ENCODE measurements around the gene IMMP2L. TPM values are rescaled to one million over a fixed set of nuclear protein-coding genes. Genes with fewer than 3 reads are reported as not detected.
A peak's percentile ranks its signal among the peaks of the same experiment; 100 is the strongest.

The IMMP2L gene
- polyA plus RNA-seq, 1 donor from 2014 or later = 23.2 TPM

DNA sequence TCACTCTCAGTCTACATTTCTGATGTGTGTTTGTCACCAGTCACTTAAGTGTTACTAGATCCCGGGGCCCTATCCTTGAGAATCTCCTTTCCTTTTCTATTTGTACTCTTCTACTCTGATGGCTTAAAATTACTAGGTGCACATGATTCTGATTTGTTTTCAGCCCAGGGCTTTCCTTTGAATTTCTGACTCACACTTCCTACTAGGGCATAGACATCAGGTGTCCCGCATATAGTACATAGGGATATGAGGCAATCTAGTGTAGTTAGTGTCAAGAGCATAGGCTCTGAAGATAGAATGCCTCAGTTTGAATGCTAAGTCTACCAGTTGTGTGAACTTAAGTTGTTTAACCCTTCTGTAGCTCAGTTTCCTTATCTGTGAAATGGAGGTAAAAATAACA, 520.7 kb downstream of the IMMP2L start:
- Mint-ChIP-seq H3K4me1 (peaks cover 0 to 4% (median 0%) of the 10 kb centered on the region in 3 donors), H3K36me3 (no peaks in the 10 kb centered on the region), H3K27ac (no peak overlapping the region), H3K4me3 (no peak overlapping the region), H3K27me3 (no peaks in the 10 kb centered on the region), H3K9me3 (no peaks in the 10 kb centered on the region)

DNA sequence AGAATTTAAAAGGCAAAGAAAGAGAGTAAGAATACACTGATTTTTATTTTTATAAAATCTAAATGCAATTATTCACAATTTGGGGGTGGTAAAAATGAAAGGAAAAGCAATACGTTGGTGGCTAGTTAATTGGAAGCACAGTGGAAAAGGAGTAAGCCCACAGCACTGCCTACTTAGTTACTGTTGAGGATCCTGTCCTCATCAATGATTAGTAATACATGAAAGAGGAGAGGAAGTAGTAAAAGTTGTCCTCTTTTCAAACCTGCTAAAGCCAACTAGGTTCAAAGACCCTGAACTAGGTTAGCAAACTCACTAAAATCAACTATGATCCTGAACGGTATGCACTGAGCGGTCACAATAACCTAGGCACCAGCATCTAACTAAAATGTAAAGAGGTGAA, 524.1 kb downstream of the IMMP2L start:
- no peaks in the 10 kb centered on the region for H3K36me3 Mint-ChIP-seq
- no peaks in the 10 kb centered on the region for H3K27me3 Mint-ChIP-seq
- no peak overlapping the region for H3K27ac Mint-ChIP-seq
- no peaks in the 10 kb centered on the region for H3K9me3 Mint-ChIP-seq
- peaks cover 0 to 4% (median 0%) of the 10 kb centered on the region in 3 donors for H3K4me1 Mint-ChIP-seq
- no peak overlapping the region for H3K4me3 Mint-ChIP-seq

DNA sequence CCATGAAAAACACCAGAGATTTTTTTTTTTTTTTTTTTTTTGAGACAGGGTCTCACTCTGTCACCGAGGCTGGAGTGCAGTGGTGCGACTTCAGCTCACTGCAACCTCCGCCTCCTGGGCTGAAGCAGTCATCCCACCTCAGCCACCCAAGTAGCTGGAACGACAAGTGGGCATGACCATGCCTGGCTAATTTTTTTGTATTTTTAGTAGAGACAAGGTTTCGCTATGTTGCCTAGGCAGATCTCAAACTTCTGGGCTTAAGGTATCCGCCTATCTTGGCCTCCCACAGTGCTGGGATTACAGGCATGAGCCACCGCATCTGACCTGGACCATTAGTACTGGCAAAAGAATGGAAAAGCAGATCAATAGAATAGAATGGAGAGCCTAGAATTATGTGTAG, 530.4 kb downstream of the IMMP2L start:
- Mint-ChIP-seq H3K4me1 (peaks cover 0 to 4% (median 0%) of the 10 kb centered on the region in 3 donors), H3K36me3 (no peaks in the 10 kb centered on the region), H3K27ac (no peak overlapping the region), H3K9me3 (no peaks in the 10 kb centered on the region), H3K27me3 (no peaks in the 10 kb centered on the region), H3K4me3 (no peak overlapping the region)

DNA sequence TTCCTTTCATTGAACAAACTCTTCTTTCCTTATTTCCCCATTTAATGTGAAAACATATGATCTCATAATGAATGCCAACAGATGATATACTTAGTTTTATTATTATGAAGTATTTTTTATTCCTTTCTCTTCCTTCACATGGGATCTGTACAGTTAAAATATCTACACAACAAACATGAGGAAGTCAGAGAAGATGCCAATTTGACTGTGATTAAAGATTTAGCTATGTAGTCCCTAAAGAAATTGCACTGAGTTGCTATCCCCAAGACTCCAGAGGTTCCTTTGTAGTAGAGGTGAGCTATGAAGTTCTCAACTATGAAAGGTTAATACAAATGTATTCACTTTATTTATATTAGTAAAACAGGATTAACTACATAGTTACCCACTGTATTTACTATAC, 532.0 kb downstream of the IMMP2L start:
- H3K36me3 Mint-ChIP-seq = no peaks in the 10 kb centered on the region
- no peaks in the 10 kb centered on the region for H3K27me3 Mint-ChIP-seq
- H3K4me1 Mint-ChIP-seq = peaks cover 0 to 4% (median 0%) of the 10 kb centered on the region in 3 donors
- H3K9me3 Mint-ChIP-seq = no peaks in the 10 kb centered on the region
- H3K4me3 Mint-ChIP-seq = no peak overlapping the region
- H3K27ac Mint-ChIP-seq = no peak overlapping the region

DNA sequence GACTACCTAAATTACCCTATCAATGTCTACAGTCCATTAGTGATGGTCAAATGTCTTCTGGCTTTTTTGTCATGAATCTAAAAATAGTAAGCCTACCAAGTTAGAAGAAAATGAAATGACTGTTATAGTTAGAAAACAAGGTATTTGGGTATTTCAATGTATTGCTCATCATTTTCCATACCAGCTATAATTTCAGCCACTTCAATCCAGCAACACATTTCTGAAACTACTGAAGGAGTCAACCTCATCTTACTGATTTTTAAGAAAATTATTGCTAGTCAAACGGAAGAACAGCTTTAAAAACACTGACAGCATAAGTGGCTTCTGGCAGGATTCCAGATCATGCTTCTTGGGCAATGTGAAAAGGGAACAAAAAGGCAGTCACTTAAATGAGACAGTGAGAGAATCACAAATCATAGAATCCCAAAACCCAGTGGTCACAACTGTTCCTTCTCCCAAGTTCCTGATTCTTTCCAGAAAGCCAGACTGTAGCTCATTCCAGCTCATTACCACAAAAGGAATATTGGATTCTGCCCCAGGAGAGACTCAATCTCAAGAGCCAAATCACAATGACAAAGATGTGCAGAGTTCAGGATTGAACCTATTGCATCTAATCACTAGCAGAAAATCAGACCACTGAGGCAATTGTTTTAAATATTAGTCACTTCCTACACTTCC, 532.6 kb downstream of the IMMP2L start:
- Mint-ChIP-seq H3K36me3 (peaks cover 2% of the 10 kb centered on the region), H3K4me3 (no peak overlapping the region), H3K27me3 (no peaks in the 10 kb centered on the region), H3K27ac (no peak overlapping the region), H3K9me3 (no peaks in the 10 kb centered on the region), H3K4me1 (peaks cover 0 to 4% (median 2%) of the 10 kb centered on the region in 3 donors)

DNA sequence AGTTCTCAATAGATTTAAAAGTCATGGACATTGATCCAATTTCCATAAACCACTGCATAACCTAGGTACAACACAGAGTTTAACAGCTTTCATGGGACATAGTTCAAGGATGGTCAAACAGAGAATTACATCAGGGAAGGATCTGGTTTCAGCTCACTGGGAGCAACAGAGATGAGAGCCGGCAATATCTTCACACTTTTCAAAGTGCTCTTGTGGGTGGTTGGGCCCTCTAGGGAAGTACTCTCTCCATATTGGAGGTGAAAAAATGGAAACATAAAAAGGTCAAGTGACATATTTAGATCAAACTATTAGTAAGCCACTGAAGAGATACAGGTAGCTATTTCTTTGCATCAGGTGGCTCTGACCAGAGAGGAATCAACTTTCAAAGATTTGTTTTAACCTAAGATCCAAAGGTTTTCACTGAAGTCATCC, 533.1 kb downstream of the IMMP2L start:
- Mint-ChIP-seq H3K9me3 (no peaks in the 10 kb centered on the region), H3K4me3 (no peak overlapping the region), H3K36me3 (peaks cover 5% of the 10 kb centered on the region), H3K4me1 (peaks cover 0 to 4% (median 4%) of the 10 kb centered on the region in 3 donors), H3K27me3 (no peaks in the 10 kb centered on the region), H3K27ac (no peak overlapping the region)

DNA sequence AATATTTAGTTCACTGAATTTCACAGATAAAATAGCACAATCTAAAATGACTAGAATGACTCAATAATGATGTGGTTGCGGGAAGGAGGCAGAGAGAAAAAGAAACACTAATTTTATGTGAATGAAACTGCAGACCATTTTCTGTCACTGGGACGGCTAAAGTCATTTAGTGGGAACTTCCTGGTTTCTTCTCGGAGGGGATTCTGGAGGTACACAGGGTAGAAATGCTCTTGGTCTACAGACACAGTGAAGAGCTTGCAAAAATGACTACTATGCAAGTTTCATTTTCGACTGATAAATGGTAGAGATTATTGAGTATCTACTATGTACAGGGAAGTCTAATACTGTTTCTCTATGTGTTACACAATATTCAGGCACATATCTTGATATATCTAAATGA, 534.9 kb downstream of the IMMP2L start:
- Mint-ChIP-seq H3K27me3 (no peaks in the 10 kb centered on the region), H3K36me3 (peaks cover 5% of the 10 kb centered on the region), H3K4me1 (peaks cover 0 to 4% (median 4%) of the 10 kb centered on the region in 3 donors), H3K9me3 (no peaks in the 10 kb centered on the region), H3K27ac (no peak overlapping the region), H3K4me3 (no peak overlapping the region)

DNA sequence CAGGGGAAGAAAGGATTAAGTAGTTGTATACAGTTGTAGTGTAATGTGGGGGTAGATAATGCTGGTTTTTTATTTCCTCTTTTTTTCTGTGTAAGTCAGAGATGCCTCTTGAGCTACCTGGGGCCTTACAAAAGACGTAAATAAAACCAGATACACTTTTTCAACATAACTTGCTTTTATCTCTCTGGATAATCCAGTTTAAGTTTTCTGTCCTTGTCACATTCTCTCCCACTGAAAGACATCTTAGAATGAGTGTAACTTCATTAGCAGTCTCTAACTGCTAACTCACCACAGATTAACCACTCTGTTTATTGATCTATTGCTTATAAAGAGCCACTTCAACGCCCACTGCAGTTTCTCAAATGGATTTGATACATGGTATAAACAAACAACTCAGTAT, 535.5 kb downstream of the IMMP2L start:
- Mint-ChIP-seq H3K9me3 (peaks cover 0 to 1% (median 0%) of the 10 kb centered on the region in 3 donors), H3K4me1 (peaks cover 0 to 4% (median 4%) of the 10 kb centered on the region in 3 donors), H3K4me3 (no peak overlapping the region), H3K36me3 (peaks cover 6% of the 10 kb centered on the region), H3K27me3 (no peaks in the 10 kb centered on the region), H3K27ac (no peak overlapping the region)

DNA sequence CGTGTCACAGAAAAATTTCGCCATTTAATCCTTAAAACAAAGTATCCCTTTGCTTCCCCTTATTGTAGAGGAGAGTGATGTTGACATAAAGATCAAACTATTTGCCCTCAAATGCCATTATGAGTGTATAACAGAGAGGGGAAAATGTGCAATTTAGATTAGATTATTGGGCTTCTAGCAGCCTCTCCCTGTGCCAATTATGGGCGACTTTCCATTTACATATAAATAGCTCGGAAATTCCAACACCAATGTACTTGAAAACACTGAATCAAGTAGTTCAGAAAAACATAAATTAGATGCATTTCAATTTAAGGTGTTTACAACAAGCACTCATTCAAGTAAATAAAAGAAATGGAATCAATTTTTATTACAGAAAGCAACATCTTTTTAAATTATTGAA, 535.9 kb downstream of the IMMP2L start:
- peaks cover 8% of the 10 kb centered on the region for H3K36me3 Mint-ChIP-seq
- H3K4me1 Mint-ChIP-seq = peaks cover 0 to 4% (median 4%) of the 10 kb centered on the region in 3 donors
- H3K4me3 Mint-ChIP-seq = no peak overlapping the region
- no peaks in the 10 kb centered on the region for H3K27me3 Mint-ChIP-seq
- no peak overlapping the region for H3K27ac Mint-ChIP-seq
- peaks cover 0 to 2% (median under 1%) of the 10 kb centered on the region in 3 donors for H3K9me3 Mint-ChIP-seq

DNA sequence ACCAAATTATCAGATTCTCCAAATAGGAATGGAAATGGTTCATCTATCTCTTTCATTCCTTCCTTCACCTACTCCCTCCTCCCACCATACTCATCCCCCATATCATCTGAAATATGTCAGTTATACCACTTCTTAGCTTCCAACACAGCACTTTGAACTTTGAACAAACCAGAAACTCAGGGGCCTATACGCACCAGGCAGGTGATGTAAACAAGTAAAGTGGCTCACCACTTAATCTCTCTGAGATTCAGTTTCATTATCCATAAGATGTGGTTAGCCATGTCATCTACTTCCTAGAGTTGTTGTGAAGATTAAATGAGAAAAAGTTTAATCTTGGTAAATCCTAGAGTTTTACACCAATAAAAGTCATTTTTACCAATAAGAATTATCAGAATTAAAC, 537.3 kb downstream of the IMMP2L start:
- Mint-ChIP-seq H3K27ac (no peak overlapping the region), H3K4me3 (no peak overlapping the region), H3K36me3 (peaks cover 11% of the 10 kb centered on the region), H3K9me3 (peaks cover 0 to 2% (median 1%) of the 10 kb centered on the region in 3 donors), H3K27me3 (no peaks in the 10 kb centered on the region), H3K4me1 (peaks cover 0 to 4% (median 4%) of the 10 kb centered on the region in 3 donors)

DNA sequence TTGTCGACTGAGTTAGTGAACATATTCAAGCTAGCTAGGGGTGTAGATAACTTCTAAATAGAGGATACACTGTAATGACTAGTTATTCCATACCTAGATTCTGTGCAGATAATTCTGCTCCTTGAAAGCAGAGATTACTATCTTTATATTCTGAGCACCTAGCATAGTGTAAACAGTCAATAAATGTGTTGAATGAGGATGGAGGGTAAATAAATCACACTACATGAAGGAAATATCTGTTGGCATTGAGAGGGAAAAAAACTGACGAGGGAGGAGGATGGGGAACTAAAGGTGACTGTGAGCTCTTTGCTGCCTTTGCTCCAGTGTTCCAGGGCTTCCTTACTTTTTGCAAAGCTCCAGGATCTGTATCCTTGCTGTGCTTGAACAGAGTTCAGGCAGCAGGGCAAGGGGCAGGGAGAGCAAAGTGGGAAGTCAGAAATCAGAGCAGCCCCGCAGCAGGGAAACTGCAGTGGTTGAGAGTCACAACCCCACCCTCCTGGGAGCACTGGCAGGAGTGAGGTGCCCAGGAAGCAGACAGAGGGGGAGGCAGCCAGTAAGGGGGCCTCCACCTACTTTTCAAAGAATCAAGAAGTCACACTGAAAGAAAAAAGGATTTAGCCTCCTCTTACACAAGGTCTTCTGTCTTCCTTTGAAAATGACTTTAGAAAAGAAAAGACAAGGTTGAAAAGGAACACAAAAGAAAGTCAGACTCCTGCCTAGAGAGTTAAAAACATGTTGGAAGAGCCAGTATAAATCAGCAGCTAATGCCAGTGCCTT, 543.1 kb downstream of the IMMP2L start:
- Mint-ChIP-seq H3K27ac (no peak overlapping the region), H3K36me3 (peaks cover 6% of the 10 kb centered on the region), H3K4me3 (no peak overlapping the region), H3K27me3 (no peaks in the 10 kb centered on the region), H3K4me1 (peaks cover 4 to 12% (median 10%) of the 10 kb centered on the region in 3 donors), H3K9me3 (peaks cover 0 to 2% (median 1%) of the 10 kb centered on the region in 3 donors)

DNA sequence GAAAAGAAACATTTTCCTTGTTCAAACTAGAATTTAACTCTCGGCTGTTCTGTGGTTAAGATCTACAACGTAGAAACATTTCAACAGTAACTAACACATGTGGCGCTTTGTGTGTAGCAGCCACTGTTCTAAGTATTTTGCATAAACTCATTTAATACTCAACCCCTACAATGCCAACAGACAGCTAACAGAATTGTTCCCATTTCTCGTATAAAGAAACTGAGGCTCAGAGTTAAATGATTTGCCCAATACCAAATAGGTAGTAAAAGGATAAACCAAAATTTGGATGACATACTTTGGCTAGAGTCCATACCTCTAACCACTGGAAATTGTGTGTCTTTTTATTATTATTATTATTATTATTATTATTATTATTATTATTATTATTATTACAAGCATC, 543.8 kb downstream of the IMMP2L start:
- Mint-ChIP-seq H3K36me3 (peaks cover 6% of the 10 kb centered on the region), H3K4me1 (peaks cover 4 to 15% (median 11%) of the 10 kb centered on the region in 3 donors), H3K27me3 (no peaks in the 10 kb centered on the region), H3K27ac (no peak overlapping the region), H3K9me3 (peaks cover 0 to 2% (median 1%) of the 10 kb centered on the region in 3 donors), H3K4me3 (no peak overlapping the region)

DNA sequence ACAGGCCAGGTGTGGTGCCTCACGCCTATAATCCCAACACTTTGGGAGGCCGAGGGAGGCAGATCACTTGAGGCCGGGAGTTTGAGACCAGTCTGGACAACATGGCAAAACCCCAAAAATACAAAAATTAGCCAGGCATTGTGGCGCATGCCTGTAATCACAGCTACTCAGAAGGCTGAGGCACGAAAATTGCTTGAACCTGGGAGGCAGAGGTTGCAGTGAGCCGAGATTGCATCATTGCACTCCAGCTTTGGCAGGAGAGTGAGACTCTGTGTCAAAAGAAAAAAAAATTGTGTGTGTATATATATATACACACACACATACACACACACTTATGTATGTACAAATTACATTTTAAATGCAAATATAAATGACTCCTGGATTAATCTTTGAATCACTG, 548.2 kb downstream of the IMMP2L start:
- Mint-ChIP-seq H3K4me3 (no peak overlapping the region), H3K36me3 (no peaks in the 10 kb centered on the region), H3K27ac (no peak overlapping the region), H3K27me3 (no peaks in the 10 kb centered on the region), H3K4me1 (peaks cover 13 to 34% (median 26%) of the 10 kb centered on the region in 3 donors), H3K9me3 (no peaks in the 10 kb centered on the region)

DNA sequence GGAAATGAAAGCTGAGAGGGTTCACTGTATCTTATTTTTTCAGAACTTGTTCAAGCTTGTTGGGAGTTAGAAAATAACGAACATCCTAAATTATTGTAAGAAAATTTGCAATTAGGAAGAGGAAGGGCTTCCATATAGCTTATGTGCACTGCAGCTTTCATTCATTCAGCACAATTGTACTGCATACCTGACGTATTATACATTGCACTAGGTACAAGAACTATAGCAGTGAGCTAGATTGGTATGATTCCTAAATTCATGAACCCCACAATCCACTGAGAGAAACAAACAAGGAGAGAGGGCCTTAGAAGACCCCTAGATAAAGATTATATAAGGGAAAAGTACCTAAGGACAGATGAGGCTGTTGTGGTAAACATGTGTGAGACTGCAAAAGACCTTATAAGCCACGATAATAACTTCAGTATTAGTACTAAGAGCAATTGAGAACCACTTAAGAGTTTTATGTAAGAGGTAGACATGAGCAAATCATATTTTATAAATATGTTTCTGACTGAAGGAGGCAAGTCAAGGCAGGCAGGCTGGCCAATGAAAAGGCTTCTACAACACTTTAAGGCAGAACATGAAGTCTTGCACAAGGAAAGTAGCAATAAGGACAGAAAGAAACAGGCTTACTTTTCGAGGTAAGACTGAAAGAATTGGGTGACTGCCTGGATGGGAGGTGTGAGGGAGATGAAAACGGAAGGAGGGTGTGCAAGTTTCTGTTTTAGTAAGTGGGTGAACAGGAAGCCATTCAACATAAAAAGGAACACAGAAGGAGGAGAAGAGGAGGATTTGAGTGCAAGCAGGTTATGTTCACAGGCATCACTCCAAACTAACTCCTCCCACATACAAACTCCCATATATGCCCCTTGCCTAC, 549.3 kb downstream of the IMMP2L start:
- peak overlapping the region in 2 of 3 donors; percentile 0 to 87 for H3K27ac Mint-ChIP-seq
- no peaks in the 10 kb centered on the region for H3K9me3 Mint-ChIP-seq
- H3K27me3 Mint-ChIP-seq = no peaks in the 10 kb centered on the region
- no peaks in the 10 kb centered on the region for H3K36me3 Mint-ChIP-seq
- peaks cover 13 to 32% (median 26%) of the 10 kb centered on the region in 3 donors for H3K4me1 Mint-ChIP-seq
- peak overlapping the region; percentile 2 to 87 (median 47) for H3K4me3 Mint-ChIP-seq

DNA sequence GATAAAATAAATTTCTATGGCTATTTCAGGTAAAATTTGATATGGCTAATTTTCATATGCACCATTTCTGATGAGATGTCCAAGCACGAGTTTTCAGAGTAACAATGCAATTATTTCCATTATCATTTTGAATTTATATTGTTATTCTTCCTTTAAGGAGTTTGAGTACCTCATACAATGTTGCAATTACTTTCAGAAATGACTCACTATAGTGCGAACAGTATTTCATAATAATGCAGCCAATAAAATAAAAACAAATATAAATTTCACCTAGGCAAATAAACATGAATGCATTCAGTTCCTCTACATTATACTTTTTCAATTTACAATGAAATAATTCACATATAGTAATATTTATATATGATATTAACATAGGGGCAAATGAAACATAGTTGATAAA, 550.1 kb downstream of the IMMP2L start:
- Mint-ChIP-seq H3K4me1 (peaks cover 13 to 32% (median 26%) of the 10 kb centered on the region in 3 donors), H3K4me3 (peak overlapping the region in 1 of 4 donors; percentile 87), H3K36me3 (no peaks in the 10 kb centered on the region), H3K9me3 (no peaks in the 10 kb centered on the region), H3K27me3 (no peaks in the 10 kb centered on the region), H3K27ac (no peak overlapping the region)
